RPMI7951 (cell line): ENCODE results near the gene SMIM14. TPM values are rescaled to one million over a fixed set of nuclear protein-coding genes. Genes with fewer than 3 reads are reported as not detected.
"Not testable (repeated sequence)": the region's sequence is repeated elsewhere in the genome, so short reads cannot be mapped to it uniquely, and the experiment has no call there.

Experiments
- DNase-seq: peaks from one replicate; pipeline ENCODE4 v3.0.0-alpha.2; 2012; ENCODE audit warnings: low read depth
- total RNA-seq: library from RNA; depleted of rRNA; stranded (reverse); fragments of >200 nt; shearing (Covaris generic); gene quantifications from 2 replicates; pipeline ENCODE4 v1.2.3, GENCODE V29; 2014

Gene SMIM14
- total RNA-seq, 1 experiment from 2014 or later = 38.3 TPM

DNA sequence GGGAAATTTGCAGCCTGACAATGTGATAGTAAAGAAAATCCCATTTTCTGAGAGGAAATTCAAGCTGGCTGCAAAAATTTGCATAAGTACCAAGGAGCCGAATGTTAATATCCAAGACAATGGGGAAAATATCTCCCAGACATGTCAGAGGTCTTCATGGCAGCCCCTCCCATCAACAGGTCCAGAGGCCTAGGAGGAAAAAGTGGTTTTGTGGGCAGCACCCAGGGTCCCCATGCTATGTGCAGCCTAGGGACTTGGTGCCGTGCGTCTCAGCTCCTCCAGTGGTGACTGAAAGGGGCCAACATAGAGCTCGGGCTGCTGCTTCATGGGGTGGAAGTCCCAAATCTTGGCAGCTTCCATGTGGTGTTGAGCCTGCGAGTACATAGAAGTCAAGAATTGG, 105.1 kb downstream of the SMIM14 start:
- no peak for DNase-seq

DNA sequence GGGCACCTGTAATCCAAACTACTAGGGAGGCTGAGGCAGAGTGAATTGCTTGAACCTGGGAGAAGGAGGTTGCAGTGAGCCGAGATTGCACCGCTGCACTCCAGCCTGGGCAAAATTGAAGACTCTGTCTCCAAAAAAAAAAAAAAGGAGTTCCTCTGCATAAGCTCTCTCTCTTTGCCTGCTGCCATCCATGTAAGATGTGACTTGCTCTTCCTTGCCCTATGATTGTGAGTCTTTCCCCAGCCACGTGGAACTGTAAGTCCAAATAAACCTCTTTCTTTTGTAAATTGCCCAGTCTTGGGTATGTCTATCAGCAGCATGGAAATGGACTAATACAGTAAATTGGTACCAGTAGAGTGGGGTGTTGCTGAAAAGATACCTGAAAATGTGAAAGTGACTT, 106.4 kb downstream of the SMIM14 start:
- DNase-seq = not testable (repeated sequence)

DNA sequence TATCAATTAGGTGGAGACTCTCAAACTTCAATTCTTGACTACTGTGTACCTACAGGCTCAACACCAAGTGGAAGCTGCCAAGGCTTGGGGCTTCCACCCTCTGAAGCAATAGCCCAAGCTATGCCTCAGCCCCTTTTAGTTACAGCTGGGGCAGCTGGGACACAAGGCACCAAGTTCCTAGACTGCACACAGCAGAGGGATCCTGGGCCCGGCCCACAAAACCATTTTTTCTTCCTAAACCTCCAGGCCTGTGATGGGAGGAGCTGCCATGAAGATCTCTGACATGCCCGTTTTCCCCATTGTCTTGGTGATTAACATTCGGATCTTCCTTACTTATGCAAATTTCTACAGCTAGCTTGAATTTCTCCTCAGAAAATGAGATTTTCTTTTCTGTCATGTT, 108.0 kb downstream of the SMIM14 start:
- no peak for DNase-seq

DNA sequence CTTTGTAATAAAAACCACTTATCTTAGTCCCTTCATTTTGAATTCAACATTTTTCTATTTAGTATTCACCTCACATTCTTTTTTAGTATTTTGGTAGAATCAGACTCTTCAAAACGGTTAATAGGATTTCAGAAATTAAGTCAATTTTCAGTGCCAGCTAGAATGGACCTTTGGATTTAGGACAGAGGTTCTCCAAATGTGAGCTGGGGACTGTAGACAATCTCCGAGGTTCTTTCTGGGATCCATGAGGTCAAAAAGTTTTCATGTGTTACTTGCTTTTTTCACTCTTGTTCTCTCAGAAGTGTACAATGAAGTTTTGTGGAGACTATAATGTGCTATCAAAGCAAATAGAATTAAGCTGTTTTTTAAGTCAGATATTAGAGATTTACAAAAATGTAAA, 109.1 kb downstream of the SMIM14 start:
- no peak for DNase-seq

- DNase-seq = peak; percentile 88
Observed at GRCh38 chr4:39528061-39528465, 110.6 kb downstream of the SMIM14 start.

- peak; percentile 97 for DNase-seq
Observed at GRCh38 chr4:39527296-39528060, 111.2 kb downstream of the SMIM14 start, which contains the start of gene UGDH. Gene UGDH (minus strand): TSS chr4:39527439. CDS start chr4:39521512, 5,927 bp downstream.

DNA sequence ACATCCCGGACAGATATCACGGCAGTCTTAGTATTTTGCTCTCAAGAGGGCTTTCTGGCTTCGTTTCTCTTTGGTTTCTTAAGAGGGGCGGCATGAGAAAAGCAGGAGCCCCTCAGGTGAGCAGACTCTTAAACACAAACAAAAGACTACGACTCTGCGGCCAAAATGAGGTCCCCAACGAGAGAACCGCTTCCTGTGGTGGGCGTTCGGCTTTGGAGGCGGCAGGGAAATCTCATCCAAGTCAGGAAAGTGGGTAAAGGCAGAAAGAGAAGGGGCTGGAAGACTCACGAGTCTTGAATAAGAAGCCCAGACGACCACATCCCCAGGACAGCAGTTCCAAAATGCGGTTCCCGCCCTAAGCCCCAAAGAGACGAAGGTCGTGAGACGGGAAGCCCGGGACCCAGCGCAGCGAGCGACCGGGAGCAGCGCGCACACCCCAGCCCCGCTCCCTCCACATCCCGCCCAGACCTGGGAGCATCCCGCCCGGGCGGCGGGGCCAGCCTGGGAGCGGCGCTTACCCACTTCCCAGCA, 111.8 kb downstream of the SMIM14 start:
- DNase-seq = no peak

GRCh38 chr4:39525822-39526690, 112.6 kb downstream of the SMIM14 start:
- no peak for DNase-seq

GRCh38 chr4:39524161-39524957, 114.3 kb downstream of the SMIM14 start:
- DNase-seq = no peak

DNA sequence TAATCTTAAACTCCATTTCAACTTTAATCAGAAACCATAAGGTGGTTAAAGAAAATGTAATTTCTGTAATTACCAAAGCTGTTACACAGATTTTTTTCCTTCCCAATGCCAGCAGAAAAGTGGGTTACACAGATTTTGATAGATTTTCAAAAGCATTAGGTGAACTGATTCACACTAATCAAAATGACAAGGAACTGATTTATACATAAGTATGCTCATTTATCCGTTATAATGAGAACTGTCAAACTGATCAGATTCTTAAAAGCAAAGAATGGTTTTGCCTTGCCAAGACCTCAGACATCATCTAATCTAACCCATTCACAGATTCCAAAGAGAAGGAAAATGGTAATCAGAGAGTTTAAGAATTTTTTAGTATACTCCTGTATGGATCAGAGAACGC, 116.6 kb downstream of the SMIM14 start:
- DNase-seq = no peak

DNA sequence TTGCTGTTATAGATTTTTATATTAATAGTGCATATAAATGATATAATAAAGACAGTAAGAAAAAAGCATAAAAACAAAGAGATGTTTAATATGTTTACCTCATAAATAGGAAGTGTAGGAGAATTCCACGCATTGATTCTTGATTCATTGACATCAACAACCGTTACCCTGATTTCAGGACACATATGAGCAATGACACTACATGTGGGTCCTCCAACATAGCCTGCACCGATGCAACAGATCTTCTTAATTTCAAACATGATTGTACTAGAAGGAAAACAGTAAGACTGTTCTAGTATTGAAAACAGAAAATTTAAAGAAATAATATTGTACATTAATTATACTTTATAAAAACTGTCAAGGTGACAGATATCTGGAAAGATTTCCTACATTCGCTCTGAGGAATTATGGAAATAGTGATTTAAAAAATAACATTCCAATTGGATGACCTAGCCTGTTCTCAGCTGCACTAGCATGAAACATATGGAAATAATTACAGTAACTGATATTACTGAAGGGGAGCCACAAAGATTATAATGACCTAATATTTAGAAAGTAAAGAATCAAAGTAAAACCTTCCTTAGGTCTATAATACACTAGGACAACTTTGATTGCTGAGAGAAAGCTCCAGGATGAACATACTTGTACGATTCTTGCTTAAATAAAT, 117.3 kb downstream of the SMIM14 start:
- DNase-seq = peak; percentile 47

- no peak for DNase-seq
Observed at GRCh38 chr4:39518484-39518883, 120.2 kb downstream of the SMIM14 start.

DNA sequence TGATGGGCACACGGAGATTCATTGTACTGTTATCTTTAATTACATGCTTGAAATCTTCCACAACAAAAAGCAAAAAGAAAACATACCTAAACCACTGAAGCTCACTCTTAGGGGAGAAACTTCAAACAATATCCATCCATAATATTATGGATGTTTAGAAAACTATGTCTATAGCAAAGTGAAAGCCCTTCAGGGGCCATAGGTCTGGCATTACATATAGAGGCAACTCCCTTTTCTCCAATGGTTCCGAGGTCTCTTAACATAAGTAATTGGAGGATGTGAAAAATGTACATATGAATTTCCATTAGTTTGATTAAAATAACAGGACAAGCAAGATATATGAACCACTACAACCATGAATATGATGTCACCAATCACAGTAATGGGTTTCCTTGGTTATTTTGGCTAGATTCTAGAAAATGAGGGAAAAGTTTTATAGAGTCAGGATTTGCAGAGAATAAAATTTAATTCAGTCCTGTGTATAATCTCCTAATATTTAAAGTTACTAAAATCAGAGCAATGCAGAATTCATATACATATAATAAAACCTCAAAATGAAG, 122.2 kb downstream of the SMIM14 start:
- no peak for DNase-seq

DNA sequence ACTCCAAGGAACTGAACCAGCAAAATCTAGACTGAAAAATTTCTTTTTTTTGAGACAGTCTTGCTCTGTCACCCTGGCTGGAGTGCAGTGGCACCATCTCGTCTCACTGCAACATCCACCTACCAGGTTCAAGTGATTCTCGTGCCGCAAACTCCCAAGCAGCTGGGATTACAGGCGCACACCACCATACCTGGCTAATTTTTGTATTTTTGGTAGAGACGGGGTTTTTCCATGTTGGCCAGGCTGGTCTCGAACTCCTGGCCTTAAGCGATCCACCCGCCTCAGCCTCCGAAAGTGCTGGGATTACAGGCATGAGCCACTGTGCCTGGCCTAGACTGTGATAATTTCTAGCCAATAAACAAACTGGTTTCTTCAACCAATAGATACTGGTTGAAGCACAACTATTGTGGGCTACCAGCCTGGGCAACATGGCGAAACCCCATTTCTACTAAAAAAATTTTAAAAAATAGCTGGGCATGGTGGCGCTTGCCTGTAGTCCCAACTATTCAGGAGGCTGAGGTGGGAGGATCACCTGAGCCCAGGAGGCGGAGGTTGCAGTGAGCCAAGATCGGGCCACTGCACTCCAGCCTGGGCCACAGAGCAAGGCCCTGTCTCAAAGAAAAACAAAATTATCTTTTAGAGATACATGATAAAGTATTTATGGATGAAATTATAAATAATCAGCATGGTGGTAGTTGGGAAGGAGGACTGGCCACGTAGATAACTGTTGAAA, 122.8 kb downstream of the SMIM14 start:
- not testable (repeated sequence) for DNase-seq

GRCh38 chr4:39514888-39515401, 123.7 kb downstream of the SMIM14 start:
- no peak for DNase-seq

DNA sequence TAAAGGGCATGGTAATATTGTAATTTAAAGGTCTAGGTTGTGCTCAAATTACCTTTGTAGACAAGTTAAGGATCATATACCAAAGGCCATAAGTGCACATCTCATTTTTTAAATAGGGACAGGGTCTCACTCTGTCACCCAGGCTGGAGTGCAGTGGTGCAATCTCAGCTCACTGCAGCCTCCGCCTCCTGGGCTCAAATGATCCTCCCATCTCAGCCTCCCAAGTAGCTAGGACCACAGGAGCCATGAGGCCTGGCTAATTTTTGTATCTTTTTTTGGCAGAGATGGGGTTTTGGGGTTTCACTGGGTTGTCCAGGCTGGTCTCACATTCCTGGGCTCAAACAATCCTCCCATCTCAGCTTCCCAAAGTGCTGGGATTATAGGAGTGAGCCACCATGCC, 124.4 kb downstream of the SMIM14 start:
- DNase-seq = not testable (repeated sequence)

GRCh38 chr4:39510348-39510929, 128.2 kb downstream of the SMIM14 start:
- DNase-seq = no peak

GRCh38 chr4:39505581-39505980, 133.1 kb downstream of the SMIM14 start:
- DNase-seq = no peak

DNA sequence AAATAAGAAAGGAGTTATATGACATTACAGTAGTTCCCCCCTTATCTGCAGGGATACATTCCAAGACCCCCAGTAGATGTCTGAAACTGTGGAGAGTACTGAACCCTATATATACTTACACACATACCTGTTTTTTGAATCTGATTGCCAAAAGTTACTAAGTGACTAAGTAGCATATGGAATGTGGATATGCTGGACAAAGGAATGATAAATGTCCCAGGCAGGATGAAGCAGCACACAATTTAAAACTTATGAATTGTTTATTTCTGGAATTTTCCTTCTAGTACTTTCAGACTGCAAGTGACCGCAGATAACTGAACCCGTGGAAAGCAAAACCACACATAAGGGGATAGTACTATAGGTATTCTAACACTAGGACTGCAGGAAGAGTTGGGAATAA, 134.1 kb downstream of the SMIM14 start:
- no peak for DNase-seq

GRCh38 chr4:39502664-39503035, 136.0 kb downstream of the SMIM14 start:
- not testable (repeated sequence) for DNase-seq
